ENCODE results near the gene CXCL3. TPM values are rescaled to one million over a fixed set of nuclear protein-coding genes. Genes with fewer than 3 reads are reported as not detected.

The CXCL3 gene
- total RNA-seq, 1 donor from 2014 or later, result not detected

DNA sequence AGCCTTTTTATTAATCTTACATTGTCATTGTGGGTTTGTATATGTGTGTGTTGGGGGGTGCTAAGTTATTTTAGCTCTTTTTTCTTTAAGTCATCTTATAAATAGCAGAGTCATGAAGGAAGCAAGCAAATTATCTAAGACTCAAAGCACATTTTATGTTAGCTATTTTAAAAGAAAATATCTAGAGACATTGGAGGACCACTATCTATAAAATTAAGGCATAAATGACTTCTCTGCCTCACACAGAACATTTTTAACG is 46.8 kb downstream of the CXCL3 start:
- no peak overlapping the region for H3K27ac ChIP-seq
- intact Hi-C loops (cut with DNase I), result no loop called here
- no peaks in the 10 kb centered on the region for H3K9me3 ChIP-seq
- no peak for DNase-seq (ENCODE audit: extremely low spot score in 2 of 2)
- H3K4me3 ChIP-seq, result no peak overlapping the region
- no peak for TF ChIP-seq POLR2A (IDR thresholded peaks at IDR 0.05)
- TF ChIP-seq, protein P1, sequence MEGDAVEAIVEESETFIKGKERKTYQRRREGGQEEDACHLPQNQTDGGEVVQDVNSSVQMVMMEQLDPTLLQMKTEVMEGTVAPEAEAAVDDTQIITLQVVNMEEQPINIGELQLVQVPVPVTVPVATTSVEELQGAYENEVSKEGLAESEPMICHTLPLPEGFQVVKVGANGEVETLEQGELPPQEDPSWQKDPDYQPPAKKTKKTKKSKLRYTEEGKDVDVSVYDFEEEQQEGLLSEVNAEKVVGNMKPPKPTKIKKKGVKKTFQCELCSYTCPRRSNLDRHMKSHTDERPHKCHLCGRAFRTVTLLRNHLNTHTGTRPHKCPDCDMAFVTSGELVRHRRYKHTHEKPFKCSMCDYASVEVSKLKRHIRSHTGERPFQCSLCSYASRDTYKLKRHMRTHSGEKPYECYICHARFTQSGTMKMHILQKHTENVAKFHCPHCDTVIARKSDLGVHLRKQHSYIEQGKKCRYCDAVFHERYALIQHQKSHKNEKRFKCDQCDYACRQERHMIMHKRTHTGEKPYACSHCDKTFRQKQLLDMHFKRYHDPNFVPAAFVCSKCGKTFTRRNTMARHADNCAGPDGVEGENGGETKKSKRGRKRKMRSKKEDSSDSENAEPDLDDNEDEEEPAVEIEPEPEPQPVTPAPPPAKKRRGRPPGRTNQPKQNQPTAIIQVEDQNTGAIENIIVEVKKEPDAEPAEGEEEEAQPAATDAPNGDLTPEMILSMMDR (IDR thresholded peaks at IDR 0.05), result no peak
- no peak for TF ChIP-seq POLR2AphosphoS5 (IDR thresholded peaks at IDR 0.05; ENCODE audit: insufficient read depth in 1 of 2, low read depth in 1 of 2)
- no peaks in the 10 kb centered on the region for H3K36me3 ChIP-seq
- H3K27me3 ChIP-seq, result no peaks in the 10 kb centered on the region
- H3K4me1 ChIP-seq, result no peaks in the 10 kb centered on the region

DNA sequence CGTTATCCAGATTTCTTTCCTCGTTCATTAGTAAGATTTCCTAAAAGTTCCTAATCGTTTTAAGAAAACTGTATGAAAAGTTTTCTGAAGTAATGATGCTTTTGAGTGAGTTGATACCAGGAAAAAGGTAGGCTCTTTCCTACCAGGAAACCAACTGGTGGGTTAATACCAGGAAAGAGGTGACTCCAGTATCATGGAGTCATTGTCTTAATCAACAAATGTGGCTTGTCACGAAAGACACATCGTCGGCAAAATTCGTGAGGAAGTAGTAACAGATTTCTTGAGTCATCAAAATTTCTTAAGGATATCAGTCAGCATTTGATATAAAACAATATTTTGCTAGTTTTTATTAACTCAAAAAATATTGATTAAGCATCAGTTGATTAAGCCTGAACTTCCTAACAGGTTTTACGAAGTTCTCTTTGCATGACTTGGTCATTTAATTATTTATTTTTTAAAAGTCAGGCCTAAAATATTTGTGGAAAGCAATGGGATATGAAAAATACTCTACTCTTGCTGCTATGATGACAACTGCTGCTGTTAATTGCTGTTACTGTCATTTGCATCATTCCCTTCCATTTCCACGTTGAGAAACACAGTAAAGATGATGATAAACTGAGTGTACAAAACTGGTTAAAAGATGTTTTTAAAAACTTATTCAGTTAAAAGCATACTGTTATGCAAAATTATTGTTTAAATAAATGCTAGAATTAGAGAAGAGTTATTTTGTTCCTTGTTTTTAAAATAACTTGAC is 47.3 kb downstream of the CXCL3 start:
- no peaks in the 10 kb centered on the region for H3K36me3 ChIP-seq
- TF ChIP-seq POLR2A (IDR thresholded peaks at IDR 0.05), result no peak
- TF ChIP-seq, protein P1 (IDR thresholded peaks at IDR 0.05), result no peak
- intact Hi-C loops (cut with DNase I), result no loop called here
- H3K4me1 ChIP-seq, result no peaks in the 10 kb centered on the region
- no peaks in the 10 kb centered on the region for H3K9me3 ChIP-seq
- no peak overlapping the region for H3K27ac ChIP-seq
- DNase-seq (ENCODE audit: extremely low spot score in 2 of 2), result no peak
- H3K4me3 ChIP-seq, result no peak overlapping the region
- no peaks in the 10 kb centered on the region for H3K27me3 ChIP-seq

DNA sequence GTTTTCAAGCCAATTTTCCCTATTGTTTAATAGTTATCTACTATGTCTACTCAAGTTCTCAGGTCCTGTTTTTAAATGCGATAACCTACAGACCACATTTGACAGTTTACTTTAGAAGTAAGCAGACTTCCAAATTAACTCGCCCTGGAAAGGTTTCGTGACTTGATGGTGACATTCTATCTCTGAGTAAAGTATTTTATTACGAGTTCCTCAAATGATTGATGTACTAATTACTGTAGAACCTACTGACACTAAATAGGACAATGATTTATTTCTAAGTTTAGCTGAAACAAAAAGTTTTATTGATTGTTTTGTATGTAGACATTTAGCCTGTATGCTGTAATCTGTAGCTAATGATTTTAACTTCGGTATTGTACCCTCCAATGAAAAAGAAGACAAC is 48.6 kb downstream of the CXCL3 start:
- Histone ChIP-seq H3K27me3 (no peaks in the 10 kb centered on the region), H3K4me3 (no peak overlapping the region), H3K36me3 (no peaks in the 10 kb centered on the region), H3K4me1 (no peaks in the 10 kb centered on the region), H3K27ac (no peak overlapping the region), H3K9me3 (no peaks in the 10 kb centered on the region)
- no peak for DNase-seq (ENCODE audit: extremely low spot score in 2 of 2)
- TF ChIP-seq POLR2A (IDR thresholded peaks at IDR 0.05) (no peak), POLR2AphosphoS5 (IDR thresholded peaks at IDR 0.05; ENCODE audit: insufficient read depth in 1 of 2, low read depth in 1 of 2) (no peak)
- TF ChIP-seq, protein P1 (IDR thresholded peaks at IDR 0.05), result no peak
- intact Hi-C loops (cut with DNase I), result no loop called here

DNA sequence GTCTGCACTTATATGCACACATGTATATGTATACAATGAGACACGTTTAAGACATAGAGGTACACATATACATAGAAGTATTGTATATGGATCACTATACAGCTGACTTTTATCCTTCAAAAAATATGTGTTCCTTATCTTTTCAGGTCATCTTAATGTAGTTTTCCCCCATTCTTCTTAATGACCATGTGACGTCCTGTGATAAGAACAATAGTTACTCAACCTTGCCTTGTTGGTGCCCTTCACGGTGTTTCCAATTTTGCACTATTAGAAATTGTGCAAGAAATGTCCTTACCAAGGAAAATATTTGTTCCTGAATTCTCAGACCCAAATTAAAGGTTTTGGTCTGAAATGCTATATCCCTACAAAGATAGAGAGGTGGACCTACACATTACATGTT is 49.5 kb downstream of the CXCL3 start:
- Histone ChIP-seq H3K4me1 (no peaks in the 10 kb centered on the region), H3K4me3 (no peak overlapping the region), H3K9me3 (no peaks in the 10 kb centered on the region), H3K36me3 (no peaks in the 10 kb centered on the region), H3K27me3 (no peaks in the 10 kb centered on the region), H3K27ac (no peak overlapping the region)
- intact Hi-C loops (cut with DNase I), result no loop called here
- TF ChIP-seq POLR2A (IDR thresholded peaks at IDR 0.05) (no peak), POLR2AphosphoS5 (IDR thresholded peaks at IDR 0.05; ENCODE audit: insufficient read depth in 1 of 2, low read depth in 1 of 2) (no peak)
- TF ChIP-seq, protein P1 (IDR thresholded peaks at IDR 0.05), result no peak
- no peak for DNase-seq (ENCODE audit: extremely low spot score in 2 of 2)

DNA sequence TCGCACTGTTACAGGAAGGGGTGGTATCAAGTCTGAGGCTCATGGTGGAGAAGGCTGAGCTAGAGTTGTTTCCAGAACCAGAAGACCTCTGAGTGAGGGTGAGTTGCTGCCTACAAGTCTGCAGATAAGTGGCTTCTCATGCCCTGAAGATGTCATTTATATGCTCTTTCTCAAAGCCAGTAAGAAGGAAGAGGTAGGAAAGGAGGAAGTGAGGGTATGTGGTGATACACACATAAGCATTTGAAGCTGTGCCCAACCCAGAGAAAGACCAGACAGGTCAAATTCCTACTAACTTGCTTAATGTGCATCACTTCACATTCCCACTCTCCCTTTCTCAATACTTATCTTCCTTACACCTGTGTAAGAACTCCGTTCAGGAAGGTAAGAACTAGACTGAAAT is 50.4 kb downstream of the CXCL3 start, which contains the start of gene PPBP:
TSS of gene PPBP (minus strand) at position 130 of the 400 bp plus-strand sequence. CDS start at position 43, 87 bp downstream.
- TF ChIP-seq POLR2A (IDR thresholded peaks at IDR 0.05) (no peak), POLR2AphosphoS5 (IDR thresholded peaks at IDR 0.05; ENCODE audit: insufficient read depth in 1 of 2, low read depth in 1 of 2) (no peak)
- TF ChIP-seq, protein P1 (IDR thresholded peaks at IDR 0.05), result no peak
- Histone ChIP-seq H3K4me3 (no peak within 1 kb of the TSS), H3K36me3 (no peaks in the 10 kb centered on the region), H3K27ac (no peak within 1 kb of the TSS), H3K27me3 (no peaks in the 10 kb centered on the region), H3K4me1 (no peaks in the 10 kb centered on the region), H3K9me3 (no peaks in the 10 kb centered on the region)
- intact Hi-C loops (cut with DNase I), result no loop called here
- no peak for DNase-seq (ENCODE audit: extremely low spot score in 2 of 2)
